GM12873 (cell line): Measurements from ENCODE around the gene GOLT1B.

ENCODE experiments used
- TF ChIP-seq, protein P1 (sequence below): IDR thresholded peaks from 2 replicates; pipeline ENCODE4 v1.5.1; 2012; ENCODE audit warnings: low read depth, mild to moderate bottlenecking, moderate library complexity, low read length, control low read depth; ENCODE audit not compliant: insufficient read depth; ENCODE audit errors: missing control alignments

Gene GOLT1B

DNA sequence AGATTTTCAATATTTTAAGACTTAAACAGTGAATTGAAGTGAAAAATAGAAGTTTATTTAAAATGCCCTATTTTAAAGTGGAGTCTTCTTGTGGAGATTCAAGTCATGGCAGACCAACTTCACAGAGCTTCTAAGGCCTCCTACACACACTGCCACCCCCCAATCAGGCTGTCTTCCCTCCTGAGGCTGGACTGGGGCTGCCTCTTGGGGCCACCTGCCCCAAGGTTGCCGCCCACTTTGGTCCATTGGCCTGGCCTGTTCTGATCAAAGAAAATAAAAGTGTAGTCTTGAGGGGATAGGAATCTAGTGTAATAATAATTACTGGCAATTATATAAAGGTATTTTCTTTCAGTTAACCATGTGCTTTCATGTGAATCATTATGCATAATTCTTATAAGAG is 1.3 kb downstream of the GOLT1B start:
- TF ChIP-seq, protein P1, sequence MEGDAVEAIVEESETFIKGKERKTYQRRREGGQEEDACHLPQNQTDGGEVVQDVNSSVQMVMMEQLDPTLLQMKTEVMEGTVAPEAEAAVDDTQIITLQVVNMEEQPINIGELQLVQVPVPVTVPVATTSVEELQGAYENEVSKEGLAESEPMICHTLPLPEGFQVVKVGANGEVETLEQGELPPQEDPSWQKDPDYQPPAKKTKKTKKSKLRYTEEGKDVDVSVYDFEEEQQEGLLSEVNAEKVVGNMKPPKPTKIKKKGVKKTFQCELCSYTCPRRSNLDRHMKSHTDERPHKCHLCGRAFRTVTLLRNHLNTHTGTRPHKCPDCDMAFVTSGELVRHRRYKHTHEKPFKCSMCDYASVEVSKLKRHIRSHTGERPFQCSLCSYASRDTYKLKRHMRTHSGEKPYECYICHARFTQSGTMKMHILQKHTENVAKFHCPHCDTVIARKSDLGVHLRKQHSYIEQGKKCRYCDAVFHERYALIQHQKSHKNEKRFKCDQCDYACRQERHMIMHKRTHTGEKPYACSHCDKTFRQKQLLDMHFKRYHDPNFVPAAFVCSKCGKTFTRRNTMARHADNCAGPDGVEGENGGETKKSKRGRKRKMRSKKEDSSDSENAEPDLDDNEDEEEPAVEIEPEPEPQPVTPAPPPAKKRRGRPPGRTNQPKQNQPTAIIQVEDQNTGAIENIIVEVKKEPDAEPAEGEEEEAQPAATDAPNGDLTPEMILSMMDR = no peak

DNA sequence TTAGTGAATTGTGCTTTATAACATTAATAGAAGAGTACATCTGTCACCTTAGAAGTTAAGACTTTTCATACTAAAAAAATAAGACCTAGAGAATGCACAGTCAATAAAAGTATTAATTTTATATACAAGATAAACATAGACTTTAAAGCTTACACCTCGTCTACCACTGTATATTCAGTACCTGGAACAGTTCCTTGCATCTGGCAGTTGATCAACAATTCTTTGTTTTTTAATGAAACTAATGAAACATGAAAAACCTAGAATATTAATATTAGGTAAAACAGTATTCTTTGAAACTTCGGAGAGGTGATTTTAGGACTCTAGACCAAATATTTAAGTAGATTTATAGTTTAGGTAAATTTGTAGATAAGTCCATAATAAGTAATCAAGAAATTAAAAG is 4.3 kb downstream of the GOLT1B start:
- TF ChIP-seq, protein P1 = no peak

DNA sequence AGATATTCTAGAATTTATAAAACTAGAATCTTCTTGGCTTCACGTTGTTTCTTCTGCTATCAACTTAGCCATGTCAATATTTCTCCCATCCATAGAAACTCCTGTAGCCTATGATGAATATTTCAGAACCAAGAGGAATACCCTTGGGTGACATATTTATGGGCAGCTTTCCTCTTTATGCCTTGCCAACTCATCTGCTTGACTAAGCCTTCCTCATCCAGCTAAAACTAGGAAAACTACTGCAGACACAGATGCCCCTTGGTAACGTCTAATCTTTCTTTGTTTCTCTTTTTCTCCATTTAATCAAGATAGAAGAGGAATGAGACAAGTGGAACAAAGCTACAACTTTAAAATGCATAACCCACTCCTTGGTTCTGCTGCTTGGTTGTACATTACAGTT is 6.3 kb downstream of the GOLT1B start:
- TF ChIP-seq, protein P1 = no peak

DNA sequence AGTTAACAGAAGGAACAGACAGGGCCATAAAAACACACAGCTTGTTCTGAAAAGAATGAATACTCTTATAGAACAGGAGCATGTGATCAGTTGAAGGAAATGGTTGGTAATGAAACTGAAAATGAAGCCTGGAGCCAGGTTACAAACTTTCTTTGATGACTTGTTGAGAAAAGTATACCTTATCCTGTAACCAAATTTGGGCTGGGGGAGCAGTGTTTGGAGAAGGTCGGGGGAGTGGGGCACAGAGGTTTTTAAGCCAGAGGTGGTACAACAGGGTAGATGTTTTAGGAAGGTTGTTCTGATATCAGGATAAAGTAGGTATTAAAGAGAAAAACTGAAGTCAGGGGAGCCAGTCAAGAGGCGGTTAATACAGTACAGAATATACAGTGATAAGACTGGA is 8.2 kb downstream of the GOLT1B start:
- TF ChIP-seq, protein P1 = no peak

DNA sequence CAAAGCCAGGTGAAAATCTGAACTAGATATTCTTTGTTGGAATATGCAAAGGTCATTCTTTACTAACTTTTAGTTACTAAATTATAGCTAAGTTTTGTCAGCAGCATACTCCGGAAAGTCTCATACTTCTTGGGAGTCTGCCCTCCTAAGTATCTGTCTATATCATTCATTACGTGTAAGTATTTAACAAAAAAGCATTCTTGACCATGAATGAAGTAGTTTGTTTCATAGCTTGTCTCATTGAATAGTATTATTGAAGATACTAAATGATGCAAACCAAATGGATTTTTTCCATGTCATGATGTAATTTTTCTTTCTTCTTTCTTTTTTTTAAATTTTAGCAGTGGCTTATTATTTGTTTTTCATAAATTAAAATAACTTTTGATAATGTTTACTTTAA is 14.7 kb downstream of the GOLT1B start:
- TF ChIP-seq, protein P1 = no peak

DNA sequence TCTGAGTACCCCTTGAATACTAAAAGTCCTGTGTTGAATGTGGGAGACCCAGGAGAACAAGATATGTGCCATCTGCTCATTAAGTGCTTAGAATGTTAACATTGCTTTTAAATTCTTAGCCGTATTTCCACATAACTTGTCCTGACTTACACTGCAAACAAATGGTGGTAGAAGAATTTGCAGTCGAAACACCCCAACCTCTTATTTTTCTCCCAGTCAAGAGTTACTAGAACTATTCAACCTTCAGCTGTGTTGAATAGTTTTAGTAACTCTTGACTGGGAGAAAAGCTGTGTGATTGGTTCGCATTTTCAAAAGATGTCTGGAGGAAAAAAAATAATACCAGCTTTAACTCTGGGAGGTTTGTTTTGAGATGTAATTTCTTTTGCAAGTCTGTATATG is 16.9 kb downstream of the GOLT1B start:
- TF ChIP-seq, protein P1 = no peak

DNA sequence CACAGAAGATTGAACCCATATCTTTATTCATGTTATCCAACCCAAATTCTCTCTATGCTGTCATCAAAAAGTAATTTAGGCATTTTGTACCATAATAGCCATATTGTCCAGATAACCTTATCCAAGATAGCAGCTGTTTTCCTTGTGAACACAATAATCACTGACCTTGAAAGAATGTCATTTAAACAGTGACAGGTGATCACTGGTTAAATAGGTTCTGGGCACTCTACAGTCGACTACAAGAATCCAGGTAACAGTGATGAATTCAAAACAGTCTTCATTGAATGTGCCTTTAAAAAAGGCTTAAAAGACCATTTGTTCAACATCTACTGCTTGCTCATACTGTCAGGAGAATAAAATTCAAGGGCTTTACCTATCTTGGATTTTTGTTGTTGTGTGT is 20.0 kb downstream of the GOLT1B start:
- TF ChIP-seq, protein P1 = no peak

DNA sequence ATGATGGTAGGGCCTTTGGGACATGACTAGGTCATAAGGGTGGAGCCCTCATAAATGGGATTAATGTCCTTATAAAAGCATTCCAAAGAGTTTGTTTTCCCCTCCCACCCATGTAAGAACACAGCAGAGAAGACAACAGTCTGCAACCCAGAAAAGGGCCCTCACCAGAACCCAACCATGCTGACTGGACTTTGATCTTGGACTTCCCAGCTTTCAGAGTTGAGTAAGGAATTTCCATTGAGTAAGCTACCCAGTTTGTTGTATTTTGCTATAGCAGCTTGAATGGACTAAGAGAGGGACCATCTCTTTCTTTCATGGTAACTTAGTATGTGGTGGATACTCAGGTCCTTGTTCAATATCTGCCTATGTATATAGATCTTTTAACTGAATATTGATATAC is 21.6 kb downstream of the GOLT1B start:
- TF ChIP-seq, protein P1 = no peak
